ENCODE data around the gene INSL3. TPM values are rescaled to one million over a fixed set of nuclear protein-coding genes. Genes with fewer than 3 reads are reported as not detected.
"Not testable (repeated sequence)": the region's sequence is repeated elsewhere in the genome, so short reads cannot be mapped to it uniquely, and the experiment has no call there.

The INSL3 gene
- total and polyA plus RNA-seq, 4 donors, result 0.22 TPM; not detected in 3

GRCh38 chr19:17803264-17803896, 17.9 kb downstream of the INSL3 start:
- 57% methylated on average over 14 of the region's 14 CpGs for WGBS
- TF ChIP-seq JUND (IDR thresholded peaks at IDR 0.05), result no peak
- no peak for DNase-seq (ENCODE audit: low spot score)
- Histone ChIP-seq H3K4me3 (ENCODE audit: low read depth in 1 of 3, low read length in 3 of 3) (no peak overlapping the region), H3K27me3 (ENCODE audit: control insufficient read depth in 4 of 4, insufficient read depth in 4 of 4, low read length in 3 of 4) (peaks cover 0 to 3% (median 0%) of the 10 kb centered on the region in 4 donors), H3K9me3 (ENCODE audit: control insufficient read depth in 4 of 4, low read length in 3 of 4) (no peaks in the 10 kb centered on the region), H3K27ac (ENCODE audit: low read depth in 1 of 2, low read length in 2 of 2) (no peak overlapping the region), H3K4me1 (ENCODE audit: control insufficient read depth in 4 of 4, insufficient read depth in 4 of 4, low read length in 3 of 4) (no peaks in the 10 kb centered on the region), H3K9ac (ENCODE audit: low read depth in 1 of 2, low read length in 2 of 2) (no peak overlapping the region), H3K36me3 (ENCODE audit: control insufficient read depth in 4 of 4, insufficient read depth in 3 of 4, low read depth in 1 of 4, low read length in 3 of 4) (no peaks in the 10 kb centered on the region)

DNA sequence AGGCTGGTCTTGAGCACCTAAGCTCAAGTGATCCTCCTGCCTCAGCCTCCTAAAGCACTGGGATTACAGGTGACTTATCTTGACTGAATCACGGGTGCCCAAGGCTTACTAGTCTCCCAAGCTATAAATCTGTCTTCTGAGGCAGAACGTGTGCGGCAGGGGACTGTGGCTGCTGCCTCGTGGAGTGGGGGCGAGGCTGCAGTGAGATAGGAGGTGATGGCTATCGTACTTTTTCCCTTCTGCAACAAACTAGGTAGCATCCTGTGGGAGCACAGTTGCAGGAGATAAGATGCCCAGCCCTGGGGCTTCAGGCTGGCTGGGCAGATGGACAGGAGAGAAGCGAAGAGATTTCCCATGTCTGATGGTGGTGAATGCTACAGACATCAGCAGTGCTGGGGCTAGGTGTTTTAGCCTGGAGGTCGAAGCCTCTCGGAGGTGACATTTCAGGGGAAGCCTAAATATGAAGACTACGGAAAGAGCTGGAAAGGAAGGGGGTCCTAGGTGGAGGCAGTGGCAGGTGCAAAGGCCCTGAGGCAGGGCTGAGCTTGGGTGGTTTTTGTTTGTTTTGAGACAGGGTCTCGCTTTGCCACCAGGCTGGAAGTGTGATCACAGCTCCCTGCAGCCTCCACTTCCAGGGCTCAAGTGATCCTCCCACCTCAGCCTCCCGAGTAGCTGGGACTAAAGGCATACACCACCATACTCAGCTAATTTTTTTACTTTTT, 19.0 kb downstream of the INSL3 start:
- Histone ChIP-seq H3K9ac (ENCODE audit: low read depth in 1 of 2, low read length in 2 of 2) (no peak overlapping the region), H3K9me3 (ENCODE audit: control insufficient read depth in 4 of 4, low read length in 3 of 4) (no peaks in the 10 kb centered on the region), H3K4me1 (ENCODE audit: control insufficient read depth in 4 of 4, insufficient read depth in 4 of 4, low read length in 3 of 4) (peaks cover 0 to 5% (median 0%) of the 10 kb centered on the region in 4 donors), H3K27ac (ENCODE audit: low read depth in 1 of 2, low read length in 2 of 2) (no peak overlapping the region), H3K27me3 (ENCODE audit: control insufficient read depth in 4 of 4, insufficient read depth in 4 of 4, low read length in 3 of 4) (no peaks in the 10 kb centered on the region), H3K36me3 (ENCODE audit: control insufficient read depth in 4 of 4, insufficient read depth in 3 of 4, low read depth in 1 of 4, low read length in 3 of 4) (no peaks in the 10 kb centered on the region), H3K4me3 (ENCODE audit: low read depth in 1 of 3, low read length in 3 of 3) (no peak overlapping the region)
- TF ChIP-seq CTCF (IDR thresholded peaks at IDR 0.05; ENCODE audit: low read depth, low read length, missing input control) (no peak), FOXA1 (IDR thresholded peaks at IDR 0.05) (no peak), FOXA2 (IDR thresholded peaks at IDR 0.05) (no peak), HNF4G (IDR thresholded peaks at IDR 0.05) (no peak), ZBTB33 (IDR thresholded peaks at IDR 0.05) (no peak), SP1 (IDR thresholded peaks at IDR 0.05) (no peak), GABPA (IDR thresholded peaks at IDR 0.05 in 1 of 2, conservative IDR thresholded peaks at IDR 0.05 in 1 of 2) (no peak), HNF4A (conservative IDR thresholded peaks at IDR 0.05) (no peak)
- TF ChIP-seq, protein P1, sequence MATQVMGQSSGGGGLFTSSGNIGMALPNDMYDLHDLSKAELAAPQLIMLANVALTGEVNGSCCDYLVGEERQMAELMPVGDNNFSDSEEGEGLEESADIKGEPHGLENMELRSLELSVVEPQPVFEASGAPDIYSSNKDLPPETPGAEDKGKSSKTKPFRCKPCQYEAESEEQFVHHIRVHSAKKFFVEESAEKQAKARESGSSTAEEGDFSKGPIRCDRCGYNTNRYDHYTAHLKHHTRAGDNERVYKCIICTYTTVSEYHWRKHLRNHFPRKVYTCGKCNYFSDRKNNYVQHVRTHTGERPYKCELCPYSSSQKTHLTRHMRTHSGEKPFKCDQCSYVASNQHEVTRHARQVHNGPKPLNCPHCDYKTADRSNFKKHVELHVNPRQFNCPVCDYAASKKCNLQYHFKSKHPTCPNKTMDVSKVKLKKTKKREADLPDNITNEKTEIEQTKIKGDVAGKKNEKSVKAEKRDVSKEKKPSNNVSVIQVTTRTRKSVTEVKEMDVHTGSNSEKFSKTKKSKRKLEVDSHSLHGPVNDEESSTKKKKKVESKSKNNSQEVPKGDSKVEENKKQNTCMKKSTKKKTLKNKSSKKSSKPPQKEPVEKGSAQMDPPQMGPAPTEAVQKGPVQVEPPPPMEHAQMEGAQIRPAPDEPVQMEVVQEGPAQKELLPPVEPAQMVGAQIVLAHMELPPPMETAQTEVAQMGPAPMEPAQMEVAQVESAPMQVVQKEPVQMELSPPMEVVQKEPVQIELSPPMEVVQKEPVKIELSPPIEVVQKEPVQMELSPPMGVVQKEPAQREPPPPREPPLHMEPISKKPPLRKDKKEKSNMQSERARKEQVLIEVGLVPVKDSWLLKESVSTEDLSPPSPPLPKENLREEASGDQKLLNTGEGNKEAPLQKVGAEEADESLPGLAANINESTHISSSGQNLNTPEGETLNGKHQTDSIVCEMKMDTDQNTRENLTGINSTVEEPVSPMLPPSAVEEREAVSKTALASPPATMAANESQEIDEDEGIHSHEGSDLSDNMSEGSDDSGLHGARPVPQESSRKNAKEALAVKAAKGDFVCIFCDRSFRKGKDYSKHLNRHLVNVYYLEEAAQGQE (IDR thresholded peaks at IDR 0.05), result no peak
- DNase-seq (ENCODE audit: low spot score), result no peak
- WGBS, result 72% methylated on average over 12 of the region's 12 CpGs

- not testable (repeated sequence) for H3K9me3 ChIP-seq (ENCODE audit: control insufficient read depth in 4 of 4, low read length in 3 of 4); DNase-seq (ENCODE audit: low spot score); H3K36me3 ChIP-seq (ENCODE audit: control insufficient read depth in 4 of 4, insufficient read depth in 3 of 4, low read depth in 1 of 4, low read length in 3 of 4); H3K9ac ChIP-seq (ENCODE audit: low read depth in 1 of 2, low read length in 2 of 2); H3K27ac ChIP-seq (ENCODE audit: low read depth in 1 of 2, low read length in 2 of 2); H3K4me3 ChIP-seq (ENCODE audit: low read depth in 1 of 3, low read length in 3 of 3)
- 91% methylated on average over 3 of the region's 3 CpGs for WGBS
- Histone ChIP-seq H3K27me3 (ENCODE audit: control insufficient read depth in 4 of 4, insufficient read depth in 4 of 4, low read length in 3 of 4) (peaks cover 0 to 10% (median 3%) of the 10 kb centered on the region in 4 donors), H3K4me1 (ENCODE audit: control insufficient read depth in 4 of 4, insufficient read depth in 4 of 4, low read length in 3 of 4) (peaks cover 0 to 13% (median 1%) of the 10 kb centered on the region in 4 donors)
These were observed 22.7 kb downstream of the INSL3 start for GRCh38 chr19:17798599-17798998.

All from liver (tissue), 9 donors.